Hematopoietic multipotent progenitor cell treated with erythropoietin and hydrocortisone succinate and interleukin-3 and kit ligand, for 15 days (in vitro differentiated cells): ENCODE results near the gene AGAP2.
"Not testable (repeated sequence)": the region's sequence is repeated elsewhere in the genome, so short reads cannot be mapped to it uniquely, and the experiment has no call there.

Experiments
- DNase-seq: peaks from one replicate; pipeline ENCODE4 v3.0.0-alpha.2; 2015; ENCODE audit warnings: low spot score

The AGAP2 gene

DNA sequence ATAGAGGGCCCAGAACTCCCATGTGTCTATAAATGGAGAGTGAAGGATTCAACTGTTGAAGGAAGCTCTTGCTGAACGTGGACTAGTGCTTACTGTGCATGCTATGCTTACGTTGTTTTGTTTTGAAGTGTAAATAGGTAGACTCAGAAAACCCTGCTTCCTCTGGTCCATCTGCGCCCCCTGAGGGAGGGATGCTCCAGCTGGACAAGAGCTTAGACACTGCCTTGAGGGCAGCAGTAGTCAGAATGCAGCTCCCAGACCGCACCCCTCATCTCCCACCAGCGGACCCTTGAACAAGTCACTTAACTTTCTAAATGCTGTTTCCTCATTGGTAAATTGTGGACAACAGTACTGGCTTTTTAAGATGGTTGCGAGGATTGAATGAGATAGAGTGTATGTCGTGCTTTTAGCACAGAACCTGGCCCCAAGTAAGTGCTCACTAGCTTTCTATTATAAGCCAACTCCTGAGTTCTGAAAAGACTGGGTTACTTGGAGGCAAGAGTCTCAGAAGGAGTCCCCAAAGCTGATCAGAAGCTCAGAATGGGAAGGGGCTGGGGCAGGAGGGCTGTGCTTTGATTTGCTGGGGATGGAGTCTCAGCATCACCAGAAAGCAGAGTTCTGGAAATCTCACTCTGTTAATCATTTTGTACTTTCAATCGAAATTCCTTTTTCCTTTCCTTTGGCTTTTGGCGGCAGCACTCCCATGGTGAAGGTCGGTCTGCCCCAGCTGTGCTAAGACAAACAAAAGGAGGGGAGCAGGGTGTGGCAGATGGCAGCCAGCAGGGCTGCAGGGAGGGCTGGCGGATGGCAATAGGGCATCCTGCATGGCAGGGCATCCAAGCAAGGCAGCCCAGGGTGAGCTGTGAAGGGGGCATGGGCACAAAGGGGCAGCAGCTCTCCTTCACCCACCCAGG is 15.6 kb downstream of the AGAP2 start:
- no peak for DNase-seq

DNA sequence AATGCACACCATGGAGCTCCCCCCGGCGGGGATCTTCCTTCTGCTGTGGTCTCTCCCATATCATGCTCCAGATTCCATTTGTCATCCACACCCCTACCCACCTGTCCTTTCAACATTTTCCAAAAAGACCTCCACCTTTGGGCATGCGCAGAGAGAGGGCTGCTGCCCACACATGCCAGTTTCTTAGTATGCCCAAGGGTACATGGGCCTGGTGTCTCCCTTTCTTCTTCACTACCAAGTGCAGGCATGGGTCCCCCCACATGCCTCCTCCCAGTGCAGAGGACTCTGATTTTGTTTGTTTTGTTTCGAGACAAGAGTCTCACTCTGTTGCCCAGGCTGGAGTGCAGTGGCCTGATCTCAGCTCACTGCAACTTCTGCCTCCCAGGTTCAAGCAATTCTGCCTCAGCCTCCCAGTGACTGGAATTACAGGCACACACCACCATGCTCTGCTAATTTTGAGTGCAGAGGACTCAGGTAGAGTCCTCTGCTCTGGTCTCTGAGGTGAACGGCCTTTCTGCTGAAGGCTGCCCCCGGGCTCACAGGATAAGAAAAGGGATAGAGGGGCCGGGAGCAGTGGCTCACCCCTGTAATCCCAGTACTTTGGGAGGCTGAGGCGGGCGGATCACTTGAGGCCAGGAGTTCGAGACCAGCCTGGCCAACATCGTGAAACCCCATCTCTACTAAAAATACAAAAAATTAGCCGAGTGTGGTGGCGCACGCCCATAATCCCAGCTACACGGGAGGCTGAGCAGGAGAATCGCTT is 16.5 kb downstream of the AGAP2 start:
- DNase-seq = not testable (repeated sequence)

DNA sequence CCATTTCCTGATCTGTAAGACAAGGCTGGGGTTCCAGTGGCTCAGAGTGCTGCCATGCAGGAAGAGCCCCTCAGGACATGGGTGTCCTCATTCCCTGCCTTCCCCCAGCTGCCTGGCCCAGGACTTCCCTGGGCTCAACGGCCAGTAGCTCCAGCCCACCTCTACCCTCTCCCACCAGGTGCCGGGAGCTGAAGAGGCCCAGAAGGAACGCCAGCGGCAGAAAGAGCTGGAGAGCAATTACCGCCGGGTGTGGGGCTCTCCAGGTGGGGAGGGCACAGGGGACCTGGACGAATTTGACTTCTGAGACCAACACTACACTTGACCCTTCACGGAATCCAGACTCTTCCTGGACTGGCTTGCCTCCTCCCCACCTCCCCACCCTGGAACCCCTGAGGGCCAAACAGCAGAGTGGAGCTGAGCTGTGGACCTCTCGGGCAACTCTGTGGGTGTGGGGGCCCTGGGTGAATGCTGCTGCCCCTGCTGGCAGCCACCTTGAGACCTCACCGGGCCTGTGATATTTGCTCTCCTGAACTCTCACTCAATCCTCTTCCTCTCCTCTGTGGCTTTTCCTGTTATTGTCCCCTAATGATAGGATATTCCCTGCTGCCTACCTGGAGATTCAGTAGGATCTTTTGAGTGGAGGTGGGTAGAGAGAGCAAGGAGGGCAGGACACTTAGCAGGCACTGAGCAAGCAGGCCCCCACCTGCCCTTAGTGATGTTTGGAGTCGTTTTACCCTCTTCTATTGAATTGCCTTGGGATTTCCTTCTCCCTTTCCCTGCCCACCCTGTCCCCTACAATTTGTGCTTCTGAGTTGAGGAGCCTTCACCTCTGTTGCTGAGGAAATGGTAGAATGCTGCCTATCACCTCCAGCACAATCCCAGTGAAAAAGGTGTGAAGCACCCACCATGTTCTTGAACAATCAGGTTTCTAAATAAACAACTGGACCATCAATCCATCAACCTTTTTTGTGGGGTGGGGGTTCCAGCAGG is 17.6 kb downstream of the AGAP2 start:
- no peak for DNase-seq

DNA sequence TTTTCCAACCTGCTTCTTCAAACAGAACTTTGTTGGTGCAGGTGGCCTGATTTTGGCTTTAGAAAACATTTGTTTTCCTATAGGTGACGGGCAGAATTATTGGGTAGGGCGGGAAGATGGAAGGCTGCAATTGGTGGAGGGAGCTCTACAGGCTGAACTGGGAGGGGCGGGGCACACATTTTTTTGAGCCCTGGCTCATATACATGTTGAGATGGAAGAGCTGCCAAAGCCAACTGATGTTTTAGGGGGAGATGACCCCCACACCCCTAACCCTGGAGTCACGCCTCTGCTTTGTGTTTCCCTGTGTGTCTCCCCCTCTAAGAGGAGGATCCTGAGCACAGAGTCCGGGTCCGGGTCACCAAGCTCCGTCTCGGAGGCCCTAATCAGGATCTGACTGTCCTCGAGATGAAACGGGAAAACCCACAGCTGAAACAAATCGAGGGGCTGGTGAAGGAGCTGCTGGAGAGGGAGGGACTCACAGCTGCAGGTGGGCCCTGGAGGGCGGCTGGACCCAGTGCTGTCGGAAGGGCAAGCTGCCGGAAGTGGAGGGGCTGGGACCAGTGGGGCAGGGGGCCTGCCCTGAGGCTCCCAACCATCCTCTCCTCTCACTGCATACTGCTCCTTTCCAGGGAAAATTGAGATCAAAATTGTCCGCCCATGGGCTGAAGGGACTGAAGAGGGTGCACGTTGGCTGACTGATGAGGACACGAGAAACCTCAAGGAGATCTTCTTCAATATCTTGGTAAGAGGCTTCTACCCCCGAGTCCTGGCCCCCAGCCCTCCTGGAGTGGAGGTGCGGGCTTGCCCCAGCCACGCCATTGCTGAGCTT is 18.6 kb downstream of the AGAP2 start:
- DNase-seq = no peak

DNA sequence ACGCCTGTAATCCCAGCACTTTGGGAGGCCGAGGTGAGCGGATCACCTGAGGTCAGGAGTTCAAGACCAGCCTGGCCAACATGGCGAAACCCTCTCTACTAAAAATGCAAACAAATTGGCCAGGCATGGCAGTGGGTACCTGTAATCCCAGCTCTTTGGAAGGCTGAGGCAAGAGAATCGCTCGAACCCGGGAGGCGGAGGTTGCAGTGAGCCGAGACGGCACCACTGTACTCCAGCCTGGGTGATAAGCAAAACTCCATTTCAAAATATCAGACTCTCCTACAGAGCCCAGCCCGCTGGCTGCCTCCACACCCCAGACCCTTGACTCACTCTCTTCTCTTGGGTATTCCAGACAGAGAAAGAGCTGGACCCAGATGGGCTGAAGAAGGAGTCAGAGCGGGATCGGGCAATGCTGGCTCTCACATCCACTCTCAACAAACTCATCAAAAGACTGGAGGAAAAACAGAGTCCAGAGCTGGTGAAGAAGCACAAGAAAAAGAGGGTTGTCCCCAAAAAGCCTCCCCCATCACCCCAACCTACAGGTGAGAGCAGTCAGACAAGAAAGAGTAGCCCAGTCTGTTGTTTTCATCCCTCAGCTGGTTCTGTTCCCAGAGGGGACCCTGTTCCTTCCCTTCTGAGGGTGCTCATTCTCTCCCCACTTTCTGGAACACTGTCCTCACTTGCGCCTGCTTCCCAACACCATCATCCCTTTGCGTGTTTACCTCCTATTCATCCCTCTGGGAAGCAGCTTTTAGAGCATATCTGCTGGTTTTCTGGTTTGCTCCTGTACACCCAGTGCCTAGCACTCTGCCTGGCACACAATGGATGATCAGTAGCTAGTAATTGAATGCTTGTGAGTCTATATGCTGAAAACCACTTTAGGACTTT is 19.7 kb downstream of the AGAP2 start:
- no peak for DNase-seq

DNA sequence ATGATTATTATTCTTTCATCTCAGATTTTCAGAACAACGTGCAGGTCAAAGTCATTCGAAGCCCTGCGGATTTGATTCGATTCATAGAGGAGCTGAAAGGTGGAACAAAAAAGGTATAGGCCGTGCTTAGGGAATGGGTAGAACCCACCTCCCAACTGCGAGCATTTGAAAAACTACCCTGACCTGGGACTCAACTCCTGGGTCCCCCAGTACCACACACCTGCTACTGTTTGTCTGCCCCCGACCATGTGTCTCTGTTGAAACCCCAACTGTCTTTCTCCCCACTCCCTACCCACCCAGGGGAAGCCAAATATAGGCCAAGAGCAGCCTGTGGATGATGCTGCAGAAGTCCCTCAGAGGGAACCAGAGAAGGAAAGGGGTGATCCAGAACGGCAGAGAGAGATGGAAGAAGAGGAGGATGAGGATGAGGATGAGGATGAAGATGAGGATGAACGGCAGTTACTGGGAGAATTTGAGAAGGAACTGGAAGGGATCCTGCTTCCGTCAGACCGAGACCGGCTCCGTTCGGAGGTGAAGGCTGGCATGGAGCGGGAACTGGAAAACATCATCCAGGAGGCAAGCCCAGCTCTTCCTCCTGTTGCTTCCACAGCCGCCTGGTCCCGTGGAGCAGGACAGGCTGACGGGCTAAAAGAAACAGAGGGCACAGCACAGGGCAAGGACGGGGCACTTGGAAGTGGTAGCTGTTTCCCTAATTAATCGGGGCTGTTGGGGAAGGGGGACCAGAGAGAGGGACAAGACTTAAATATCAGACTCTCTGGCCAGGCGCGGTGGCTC is 20.5 kb downstream of the AGAP2 start:
- DNase-seq = no peak

DNA sequence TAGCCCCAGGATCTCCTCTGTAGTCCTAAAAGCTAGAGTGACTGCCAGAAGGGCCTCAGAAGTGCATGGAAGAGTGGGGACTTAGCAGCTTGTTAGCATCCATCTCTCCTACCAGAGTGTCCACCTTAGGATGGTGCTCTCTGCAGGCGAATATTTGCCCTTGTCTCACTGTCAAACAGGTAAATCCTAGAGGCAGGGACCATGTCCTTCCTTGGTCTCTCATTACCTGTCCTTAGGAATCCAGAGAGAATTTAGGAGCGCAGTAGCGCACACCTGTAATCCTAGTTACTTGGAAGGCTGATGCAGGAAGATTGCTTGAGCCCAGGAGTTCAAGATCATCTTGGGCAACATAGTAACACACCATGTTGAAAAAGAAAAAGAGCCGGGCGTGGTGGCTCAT is 21.4 kb downstream of the AGAP2 start:
- DNase-seq = no peak

DNA sequence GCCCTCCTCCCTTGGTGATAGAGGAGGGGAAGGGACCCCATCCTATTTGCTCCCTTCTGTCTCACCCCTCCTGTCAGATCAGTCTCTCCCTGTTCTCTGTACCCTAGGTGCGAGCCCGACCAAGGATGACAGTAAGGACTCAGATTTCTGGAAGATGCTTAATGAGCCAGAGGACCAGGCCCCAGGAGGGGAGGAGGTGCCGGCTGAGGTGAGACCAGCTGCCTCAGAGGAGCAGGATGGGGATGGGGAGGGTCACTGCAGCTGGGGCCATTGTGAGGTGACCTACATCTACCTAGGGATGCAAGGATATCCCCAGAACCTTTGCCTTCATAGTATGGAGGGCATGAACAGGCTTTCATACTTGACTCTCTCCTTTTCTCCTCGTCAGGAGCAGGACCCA is 22.2 kb downstream of the AGAP2 start:
- no peak for DNase-seq

DNA sequence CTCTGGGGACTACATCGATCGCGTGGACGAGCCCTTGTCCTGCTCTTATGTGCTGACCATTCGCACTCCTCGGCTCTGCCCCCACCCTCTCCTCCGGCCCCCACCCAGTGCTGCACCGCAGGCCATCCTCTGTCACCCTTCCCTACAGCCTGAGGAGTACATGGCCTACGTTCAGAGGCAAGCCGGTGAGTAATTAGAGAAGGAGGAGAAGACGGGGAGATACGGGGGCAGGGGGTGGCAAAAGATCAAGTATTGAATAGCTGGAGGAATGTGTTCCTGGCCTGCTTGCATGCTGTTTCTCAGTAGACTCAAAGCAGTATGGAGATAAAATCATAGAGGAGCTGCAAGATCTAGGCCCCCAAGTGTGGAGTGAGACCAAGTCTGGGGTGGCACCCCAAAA is 22.8 kb downstream of the AGAP2 start:
- no peak for DNase-seq

DNA sequence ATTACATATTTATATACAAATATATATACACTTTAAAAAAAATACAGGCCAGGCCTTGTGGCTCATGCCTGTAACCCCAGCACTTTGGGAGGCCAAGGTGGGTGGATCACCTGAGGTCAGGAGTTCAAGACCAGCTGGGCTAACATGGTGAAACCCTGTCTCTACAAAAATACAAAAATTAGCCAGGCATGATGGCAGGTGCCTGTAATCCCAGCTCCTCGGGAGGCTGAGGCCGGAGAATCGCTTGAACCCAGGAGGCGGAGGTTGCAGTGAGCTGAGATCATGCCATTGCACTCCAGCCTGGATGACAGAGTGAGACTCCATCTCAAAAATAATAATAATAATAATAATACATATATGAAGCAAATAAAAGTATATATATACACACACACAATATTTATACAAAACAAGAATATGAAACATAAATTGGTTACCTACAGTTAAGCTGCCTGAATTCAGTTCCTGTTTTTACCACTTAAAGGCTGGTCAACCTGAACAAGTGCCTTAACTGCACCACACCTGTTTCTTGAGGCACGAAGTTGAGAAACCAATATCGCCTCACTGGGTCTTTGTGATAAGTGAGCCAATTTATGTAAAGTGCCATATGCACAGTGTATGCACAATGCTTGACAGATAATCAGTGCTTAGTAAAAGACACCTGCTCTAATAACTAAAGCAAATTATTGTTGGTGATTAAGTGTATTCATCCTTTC is 23.4 kb downstream of the AGAP2 start:
- not testable (repeated sequence) for DNase-seq

DNA sequence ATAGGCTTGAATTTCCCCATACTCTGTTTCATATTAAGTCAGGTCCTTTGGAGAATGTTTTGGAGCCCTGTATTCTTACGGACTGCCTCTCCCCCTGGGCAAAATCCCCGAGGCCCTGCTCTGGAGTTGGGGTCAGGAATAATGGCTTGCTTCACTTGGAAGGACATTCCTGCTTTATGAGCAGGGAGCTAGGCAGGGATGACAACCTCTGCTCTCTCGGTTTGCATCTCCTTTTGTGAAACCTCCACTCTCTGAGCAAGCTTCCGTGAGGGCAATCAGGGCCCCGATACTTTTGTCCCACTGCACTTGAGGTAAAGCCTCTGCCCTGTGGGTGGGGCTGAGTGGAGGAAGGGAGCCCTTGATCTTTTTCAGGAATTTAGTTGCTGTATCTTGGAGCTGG is 25.3 kb downstream of the AGAP2 start:
- DNase-seq = no peak

DNA sequence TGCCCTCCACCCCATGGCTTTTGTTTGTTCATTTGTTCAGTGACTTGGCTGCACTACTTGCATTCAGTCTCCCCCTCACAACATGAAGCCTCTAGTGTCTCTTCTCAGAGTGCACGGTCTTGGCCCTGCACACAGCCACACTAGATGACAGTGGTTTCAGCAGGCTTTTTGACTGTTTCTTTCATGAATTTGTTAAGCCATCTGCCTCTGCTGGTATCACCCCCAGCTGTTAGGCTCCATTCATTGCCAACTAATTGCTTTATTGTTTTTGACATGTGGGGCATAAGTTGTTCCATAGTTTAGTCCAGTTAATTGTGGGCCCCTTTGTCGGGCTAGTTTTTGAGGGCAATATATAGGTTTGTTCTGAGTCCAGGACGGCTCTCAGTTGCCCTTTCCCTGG is 25.8 kb downstream of the AGAP2 start:
- no peak for DNase-seq

DNA sequence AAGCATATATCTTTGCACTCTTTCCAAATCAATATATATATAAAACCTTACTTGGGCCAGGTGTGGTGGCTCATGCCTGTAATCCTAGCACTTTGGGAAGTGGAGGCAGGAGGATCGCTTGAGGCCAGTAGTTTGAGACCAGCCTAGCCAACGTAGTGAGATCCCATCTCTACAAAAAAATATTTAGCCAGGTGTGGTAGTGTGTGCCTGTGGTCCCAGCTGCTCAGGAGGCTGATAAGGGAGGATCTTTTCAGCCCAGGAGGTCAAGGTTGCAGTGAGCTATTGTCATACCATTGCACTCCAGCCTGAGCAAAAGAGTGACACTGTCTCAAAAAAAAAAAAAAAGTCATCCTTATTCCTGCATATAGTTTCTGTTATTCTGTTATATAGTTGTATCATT is 30.2 kb downstream of the AGAP2 start:
- DNase-seq = no peak

DNA sequence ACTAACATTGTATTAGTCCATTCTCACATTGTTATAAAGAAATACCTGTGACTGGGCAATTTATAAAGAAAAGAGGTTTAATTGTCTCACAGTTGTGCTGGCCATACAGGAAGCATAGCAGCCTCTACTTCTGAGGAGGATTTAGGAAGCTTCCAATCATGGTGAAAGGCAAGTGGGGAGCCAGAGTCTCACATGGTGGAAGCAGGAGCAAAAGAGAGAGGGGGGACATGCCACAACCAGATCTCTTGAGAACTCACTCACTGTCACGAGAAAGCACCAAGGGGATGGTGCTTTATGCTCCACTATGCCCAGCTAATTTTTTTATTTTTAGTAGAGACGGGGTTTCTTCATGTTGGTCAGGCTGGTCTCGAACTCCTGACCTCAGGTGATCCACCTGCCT is 31.3 kb downstream of the AGAP2 start:
- no peak for DNase-seq

DNA sequence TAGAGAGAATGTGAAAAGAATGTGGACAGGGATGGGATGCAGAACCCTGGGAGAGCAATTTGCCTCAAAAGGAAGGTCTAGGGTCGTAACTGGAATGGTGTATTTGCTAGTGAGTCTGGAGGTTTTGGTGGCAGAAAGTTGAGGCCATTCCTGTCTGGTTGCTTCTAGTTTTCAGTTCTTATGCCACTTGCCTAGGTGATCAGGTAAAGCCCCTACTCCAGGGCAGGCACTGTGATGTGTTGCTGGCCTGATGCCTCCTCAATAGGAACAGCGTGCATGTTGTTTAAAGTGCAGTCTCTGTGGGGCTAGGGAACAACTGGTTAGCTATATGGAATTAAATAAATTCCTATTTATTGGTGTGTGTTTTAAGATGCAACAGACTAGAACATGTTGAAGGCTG is 38.2 kb downstream of the AGAP2 start:
- no peak for DNase-seq

DNA sequence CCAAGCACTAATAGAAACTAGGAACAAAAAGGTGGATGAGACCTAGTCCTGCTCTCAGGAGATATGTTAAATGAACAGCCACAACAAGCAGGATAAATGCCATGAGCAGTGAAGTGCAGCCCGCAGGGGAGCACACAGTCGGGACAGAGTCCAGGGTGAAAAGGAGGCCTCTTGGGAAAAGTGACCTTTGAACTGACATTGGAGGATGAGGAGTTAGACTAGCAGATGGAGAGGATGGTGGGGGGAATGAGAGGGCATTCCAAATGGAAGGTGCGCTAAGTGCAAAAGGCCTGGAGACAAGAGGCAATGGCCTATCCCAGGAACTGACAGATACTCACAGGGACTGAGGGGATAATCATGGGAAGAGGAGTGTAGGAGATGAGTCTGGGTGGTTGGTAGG is 40.1 kb downstream of the AGAP2 start:
- no peak for DNase-seq

DNA sequence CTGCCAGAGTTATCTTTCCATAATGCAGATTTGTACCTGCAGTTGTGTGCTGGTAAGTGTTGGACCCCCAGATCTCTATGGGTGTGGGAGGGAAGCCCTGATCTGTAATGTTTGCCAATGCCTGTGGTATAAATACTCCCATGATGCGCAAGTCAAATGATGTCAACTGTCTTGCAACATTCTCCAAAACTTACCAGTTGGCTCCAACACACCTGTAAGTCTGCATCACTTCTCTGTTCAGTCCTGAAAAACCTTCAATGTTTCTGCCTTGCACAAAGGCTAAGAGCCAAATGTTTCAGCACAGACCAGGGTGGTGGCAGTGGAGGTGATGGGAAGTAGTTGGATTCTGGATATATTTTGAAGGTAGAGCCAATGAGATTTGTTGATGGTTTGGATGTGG is 41.5 kb downstream of the AGAP2 start:
- DNase-seq = no peak

DNA sequence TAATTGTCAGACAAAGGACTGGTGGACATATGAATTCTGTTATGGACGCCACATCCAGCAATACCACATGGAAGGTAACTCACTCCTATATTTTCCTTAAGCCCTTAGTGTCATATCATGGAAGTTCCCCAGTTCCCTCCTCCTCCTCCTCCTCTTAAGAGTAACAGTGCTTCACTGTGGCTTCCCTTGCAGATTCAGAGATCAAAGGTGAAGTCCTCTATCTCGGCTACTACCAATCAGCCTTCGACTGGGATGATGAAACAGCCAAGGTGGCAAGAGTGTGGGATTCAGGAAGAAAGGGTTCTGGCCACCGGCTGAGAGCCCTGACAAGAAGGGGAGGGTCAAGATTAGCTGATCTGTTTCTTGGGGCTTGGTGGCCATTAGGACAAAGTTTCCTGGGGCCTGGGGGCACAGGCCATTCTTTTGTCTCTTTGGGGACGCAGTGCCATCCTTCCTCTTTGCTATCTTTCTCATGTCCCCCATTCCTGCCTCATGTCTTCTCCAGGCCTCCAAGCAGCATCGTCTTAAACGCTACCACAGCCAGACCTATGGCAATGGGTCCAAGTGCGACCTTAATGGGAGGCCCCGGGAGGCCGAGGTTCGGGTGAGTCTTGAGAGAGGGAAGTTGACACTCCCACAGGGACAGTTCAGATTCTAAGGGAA is 42.6 kb downstream of the AGAP2 start:
- DNase-seq = no peak
